Stimulated activated CD4-positive, alpha-beta T cell treated with anti-CD3 and anti-CD28 coated beads, Interleukin-1b, Interleukin-23, amount 100 ng/mL, for 4 hours (primary cell): ENCODE results near the gene FHL1.

Source experiments
- DNase-seq, 2 donors: peaks; one replicate each; pipeline ENCODE4 v3.0.0-alpha.2; 2020; ENCODE audit warnings: low read depth in 2 of 2

FHL1 gene

GRCh38 chrX:136185401-136186022 lies 38.2 kb downstream of the FHL1 start:
- DNase-seq = no peak

GRCh38 chrX:136186023-136186413 lies 38.7 kb downstream of the FHL1 start:
- DNase-seq = no peak

- no peak for DNase-seq
Measured at GRCh38 chrX:136189222-136189621, 41.9 kb downstream of the FHL1 start.

- no peak for DNase-seq
Measured at GRCh38 chrX:136190038-136190713, 42.8 kb downstream of the FHL1 start.

- DNase-seq = no peak
Measured at GRCh38 chrX:136191171-136191570, 43.8 kb downstream of the FHL1 start.

- no peak for DNase-seq
Measured at GRCh38 chrX:136192135-136192534, 44.8 kb downstream of the FHL1 start.

- DNase-seq = no peak
Measured at GRCh38 chrX:136192839-136193414, 45.6 kb downstream of the FHL1 start.

- no peak for DNase-seq
Measured at GRCh38 chrX:136193771-136194170, 46.4 kb downstream of the FHL1 start.

- DNase-seq = no peak
Measured at GRCh38 chrX:136194536-136194935, 47.2 kb downstream of the FHL1 start.

- DNase-seq = no peak
Measured at GRCh38 chrX:136195247-136195646, 47.9 kb downstream of the FHL1 start.

- DNase-seq = no peak
Measured at GRCh38 chrX:136196691-136197155, 49.4 kb downstream of the FHL1 start.

GRCh38 chrX:136198010-136198409 lies 50.7 kb downstream of the FHL1 start:
- no peak for DNase-seq

- DNase-seq = no peak
Measured at GRCh38 chrX:136198678-136199243, 51.4 kb downstream of the FHL1 start.

GRCh38 chrX:136199365-136199764 lies 52.0 kb downstream of the FHL1 start:
- DNase-seq = no peak

GRCh38 chrX:136200466-136200865 lies 53.1 kb downstream of the FHL1 start:
- DNase-seq = no peak

- no peak for DNase-seq
Measured at GRCh38 chrX:136201601-136202000, 54.3 kb downstream of the FHL1 start.

- no peak for DNase-seq
Measured at GRCh38 chrX:136202889-136203288, 55.6 kb downstream of the FHL1 start.

GRCh38 chrX:136203438-136203837 lies 56.1 kb downstream of the FHL1 start:
- no peak for DNase-seq

GRCh38 chrX:136203951-136204350 lies 56.6 kb downstream of the FHL1 start:
- DNase-seq = no peak

GRCh38 chrX:136204571-136204970 lies 57.2 kb downstream of the FHL1 start:
- no peak for DNase-seq

GRCh38 chrX:136205882-136206380 lies 58.6 kb downstream of the FHL1 start:
- no peak for DNase-seq

- no peak for DNase-seq
Measured at GRCh38 chrX:136206916-136207315, 59.6 kb downstream of the FHL1 start.

GRCh38 chrX:136207546-136207945 lies 60.2 kb downstream of the FHL1 start:
- DNase-seq = no peak
